Activated CD8-positive, alpha-beta memory T cell treated with anti-CD3 and anti-CD28 coated beads for 48 hours (primary cell): Measurements from ENCODE around the gene CA7.
"Not testable (repeated sequence)": the region's sequence is repeated elsewhere in the genome, so short reads cannot be mapped to it uniquely, and the experiment has no call there.

ENCODE experiments used
- DNase-seq, 3 experiments: peaks; one replicate each; pipeline ENCODE4 v3.0.0-alpha.2; 2020; ENCODE audit warnings: low read depth in 2 of 3, low spot score in 2 of 3

Gene CA7

GRCh38 chr16:66895999-66896398 lies 51.8 kb downstream of the CA7 start:
- no peak for DNase-seq

DNA sequence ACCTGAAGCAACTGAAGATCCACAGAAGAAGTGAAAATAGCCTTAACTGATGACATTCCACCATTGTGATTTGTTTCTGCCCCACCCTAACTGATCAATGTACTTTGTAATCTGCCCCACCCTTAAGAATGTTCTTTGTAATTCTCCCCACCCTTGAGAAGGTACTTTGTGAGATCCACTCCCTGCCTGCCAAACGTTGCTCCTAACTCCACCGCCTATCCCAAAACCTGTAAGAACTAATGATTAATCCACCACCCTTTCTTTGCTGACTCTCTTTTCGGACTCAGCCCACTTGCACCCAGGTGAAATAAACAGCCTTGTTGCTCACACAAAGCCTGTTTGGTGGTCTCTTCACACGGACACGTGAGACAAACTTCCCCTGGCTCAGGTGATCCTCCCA lies 52.5 kb downstream of the CA7 start:
- DNase-seq: not testable (repeated sequence)

DNA sequence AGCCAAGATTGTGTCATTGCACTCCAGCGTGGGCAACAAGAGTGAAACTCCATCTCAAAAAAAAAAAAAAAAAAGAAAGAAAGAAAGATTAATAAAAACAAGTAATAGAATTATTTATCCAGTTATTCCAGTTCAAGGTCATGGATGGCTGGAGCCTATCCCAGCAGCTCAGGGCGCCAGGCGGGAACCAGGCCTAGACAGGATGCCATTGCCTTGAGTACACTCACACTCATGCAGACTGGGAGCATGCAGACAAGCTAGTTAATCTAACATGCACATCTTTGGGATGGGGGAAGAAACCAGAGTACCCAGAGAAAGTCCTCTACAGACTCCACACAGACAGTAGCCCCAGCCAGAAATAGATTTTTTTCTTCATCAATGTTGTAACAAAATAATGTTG lies 54.0 kb downstream of the CA7 start:
- DNase-seq: no peak

- no peak for DNase-seq
Measured at GRCh38 chr16:66898933-66899309, 54.7 kb downstream of the CA7 start.

GRCh38 chr16:66899310-66899944 lies 55.2 kb downstream of the CA7 start:
- DNase-seq: no peak

- no peak for DNase-seq
Measured at GRCh38 chr16:66899945-66900710, 55.9 kb downstream of the CA7 start.

GRCh38 chr16:66900721-66901441 lies 56.7 kb downstream of the CA7 start:
- DNase-seq: no peak

- no peak for DNase-seq
Measured at GRCh38 chr16:66901626-66902025, 57.4 kb downstream of the CA7 start.

DNA sequence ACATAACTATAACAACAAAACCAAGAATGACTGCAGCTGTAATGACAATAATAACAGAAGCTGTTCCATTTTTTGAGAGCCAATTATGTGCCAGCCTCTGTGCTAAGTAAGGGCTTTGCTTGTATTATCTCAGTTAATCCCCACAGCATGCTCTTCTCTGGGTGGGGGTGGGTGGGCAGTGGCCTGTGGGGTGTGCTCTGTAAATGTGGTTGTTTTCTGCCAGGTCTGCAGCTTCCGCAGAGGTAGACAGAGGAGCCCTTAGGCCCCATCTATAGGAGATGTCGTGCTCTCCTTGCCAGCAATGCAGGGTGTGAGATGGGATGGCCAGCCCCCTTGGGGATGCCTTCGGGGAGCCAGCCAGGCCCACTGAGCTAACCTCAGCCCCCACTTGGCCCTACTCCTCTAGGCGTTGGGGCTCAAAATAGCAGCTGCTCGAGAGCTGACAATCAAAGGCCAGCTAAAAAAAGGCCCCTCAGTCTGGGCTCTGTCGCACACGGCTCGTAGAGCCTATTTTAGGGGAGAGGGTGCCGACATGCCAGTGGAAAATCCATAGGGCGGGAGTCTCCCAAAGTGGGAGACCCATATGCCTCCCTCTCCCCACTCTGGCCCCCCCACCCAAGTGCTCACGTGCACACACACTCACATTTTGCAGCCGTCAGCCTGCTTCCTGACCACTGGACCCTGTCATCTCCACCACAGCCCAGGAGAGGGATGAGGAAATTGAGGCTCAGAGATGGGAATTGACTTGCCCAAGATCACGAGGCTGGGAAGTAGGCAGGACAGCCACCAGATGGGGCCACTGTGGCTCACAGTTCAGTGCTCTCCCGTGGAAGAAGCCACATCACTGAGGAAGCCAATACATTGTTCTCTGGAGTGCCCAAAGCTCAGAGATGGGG lies 58.7 kb downstream of the CA7 start:
- DNase-seq: no peak
